GM21619 (cell line): Measurements from ENCODE around the gene NOCT.
"Not testable (repeated sequence)": the region's sequence is repeated elsewhere in the genome, so short reads cannot be mapped to it uniquely, and the experiment has no call there.

Source experiments
- ATAC-seq: cut with Tn5 transposase; IDR thresholded peaks from one replicate; pipeline ENCODE4 v1.9.1; 2021; ENCODE audit not compliant: unreplicated experiment

NOCT gene

GRCh38 chr4:139009702-139010101, 5.9 kb upstream of the NOCT start:
- ATAC-seq, result no peak

DNA sequence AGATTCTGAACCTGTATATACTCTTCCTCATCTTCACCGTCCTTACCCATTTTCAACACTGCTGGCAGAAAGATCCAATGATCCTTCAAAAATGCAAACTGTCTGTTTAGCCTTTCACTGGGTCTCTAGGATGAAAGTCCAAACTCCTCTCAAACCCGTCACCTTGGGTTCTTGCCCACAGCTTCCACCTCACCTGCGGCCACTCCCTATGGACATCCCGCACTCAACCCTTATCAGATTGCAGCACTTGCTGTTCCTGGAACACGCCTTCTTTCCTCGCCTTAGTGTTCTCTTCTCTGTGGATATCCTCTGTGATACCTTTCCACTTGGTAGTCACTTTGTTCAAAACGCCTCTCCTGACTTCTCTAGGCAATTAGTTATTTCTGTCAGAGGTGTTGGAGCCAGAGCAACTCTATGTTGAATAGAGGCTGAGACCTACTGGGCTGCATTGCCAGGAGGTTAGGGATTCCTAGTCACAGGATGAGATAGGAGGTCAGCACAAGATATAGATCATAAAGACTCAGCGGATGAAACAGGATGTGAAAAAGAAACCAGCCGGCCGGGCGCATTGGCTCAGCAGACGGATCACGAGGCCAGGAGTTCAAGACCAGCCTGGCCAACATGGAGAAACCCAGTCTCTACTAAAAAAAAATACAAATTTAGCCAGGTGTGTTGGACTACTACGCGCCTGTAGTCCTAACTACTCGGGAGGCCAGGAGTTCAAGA, 4.2 kb upstream of the NOCT start:
- ATAC-seq, result no peak

- peak; percentile 5 for ATAC-seq
Observed at GRCh38 chr4:139014371-139015268, 961 bp upstream of the NOCT start.

DNA sequence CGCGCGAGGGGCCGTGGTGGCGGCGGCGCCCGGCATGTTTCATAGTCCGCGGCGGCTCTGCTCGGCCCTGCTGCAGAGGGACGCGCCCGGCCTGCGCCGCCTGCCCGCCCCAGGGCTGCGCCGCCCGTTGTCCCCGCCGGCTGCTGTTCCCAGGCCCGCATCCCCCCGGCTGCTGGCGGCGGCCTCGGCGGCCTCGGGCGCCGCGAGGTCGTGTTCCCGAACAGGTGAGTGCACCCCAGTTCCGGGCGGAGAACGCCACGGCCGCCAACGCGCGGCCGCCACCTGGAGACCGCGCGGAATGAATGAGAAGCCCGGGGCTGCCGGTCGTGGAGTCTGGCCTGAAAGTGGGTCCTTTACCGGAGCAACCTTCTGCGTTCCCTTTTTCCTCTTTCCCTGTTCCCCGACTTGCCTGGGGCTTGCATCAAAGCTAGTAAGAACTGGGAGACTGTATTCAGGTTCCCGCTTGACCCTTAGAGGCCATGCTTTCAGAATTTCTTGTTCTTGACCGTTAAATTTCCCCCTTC, 429 bp downstream of the NOCT start:
- peak; percentile 30 for ATAC-seq

GRCh38 chr4:139017861-139018260, 2.3 kb downstream of the NOCT start:
- ATAC-seq, result no peak

- no peak for ATAC-seq
Observed at GRCh38 chr4:139018501-139018900, 2.9 kb downstream of the NOCT start.

DNA sequence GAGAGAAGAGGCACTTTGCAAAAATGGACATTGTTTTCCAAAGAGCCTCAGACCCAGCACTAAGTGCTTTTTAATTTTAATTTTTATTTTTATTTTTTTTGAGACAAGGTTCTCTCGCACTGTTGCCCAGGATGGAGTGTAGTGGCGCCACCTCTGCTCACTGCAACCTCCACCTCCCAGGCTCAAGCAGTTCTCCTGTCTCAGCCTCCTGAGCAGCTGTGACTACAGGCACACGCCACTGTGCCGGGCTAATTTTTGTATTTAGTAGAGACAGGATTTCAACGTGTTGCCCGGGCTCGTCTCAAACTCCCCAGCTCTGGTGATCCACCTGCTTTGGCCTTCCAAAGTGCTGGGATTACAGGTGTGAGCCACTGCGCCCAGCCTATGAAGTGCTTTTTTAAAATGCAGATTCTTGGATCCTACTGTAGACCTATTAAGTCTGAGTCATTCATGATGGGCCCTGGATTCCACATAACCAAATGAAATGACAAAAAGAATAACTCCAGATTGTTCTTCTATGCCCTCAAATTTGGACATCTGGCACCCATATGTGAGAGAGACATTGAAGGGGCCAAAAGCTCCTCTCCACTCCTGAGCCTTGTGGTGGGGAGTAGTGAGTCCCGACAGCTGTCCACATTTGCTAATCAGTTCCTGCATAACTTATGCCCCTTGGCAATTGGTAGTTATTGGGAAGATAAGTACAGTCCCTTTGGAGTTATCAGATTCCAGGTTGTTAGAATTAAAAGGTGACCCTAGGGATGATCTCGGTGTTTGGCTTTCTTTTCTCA, 3.6 kb downstream of the NOCT start:
- ATAC-seq, result no peak

GRCh38 chr4:139020384-139020783, 4.8 kb downstream of the NOCT start:
- no peak for ATAC-seq

- ATAC-seq, result not testable (repeated sequence)
Observed at GRCh38 chr4:139021071-139021470, 5.5 kb downstream of the NOCT start.

- ATAC-seq, result no peak
Observed at GRCh38 chr4:139022835-139023234, 7.3 kb downstream of the NOCT start.

- no peak for ATAC-seq
Observed at GRCh38 chr4:139024686-139025085, 9.1 kb downstream of the NOCT start.

DNA sequence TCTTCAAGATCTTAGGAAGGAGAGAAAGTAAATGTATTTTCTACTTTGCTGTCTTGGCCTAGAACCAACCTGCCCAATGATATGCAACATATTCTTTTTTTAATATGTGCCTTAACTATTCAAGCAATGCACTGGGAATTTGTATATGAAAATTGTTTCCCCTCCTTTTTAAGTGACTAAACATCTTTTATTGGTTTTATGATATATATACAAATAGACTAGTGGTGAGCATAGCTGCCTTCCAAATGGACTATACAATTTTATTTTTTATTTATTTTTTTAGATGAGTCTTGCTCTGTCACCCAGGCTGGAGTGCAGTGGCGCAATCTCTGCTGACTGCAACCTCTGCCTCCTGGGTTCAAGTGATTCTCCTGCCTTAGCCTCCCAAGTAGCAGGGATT, 10.3 kb downstream of the NOCT start:
- no peak for ATAC-seq

- ATAC-seq, result no peak
Observed at GRCh38 chr4:139027776-139028175, 12.2 kb downstream of the NOCT start.

DNA sequence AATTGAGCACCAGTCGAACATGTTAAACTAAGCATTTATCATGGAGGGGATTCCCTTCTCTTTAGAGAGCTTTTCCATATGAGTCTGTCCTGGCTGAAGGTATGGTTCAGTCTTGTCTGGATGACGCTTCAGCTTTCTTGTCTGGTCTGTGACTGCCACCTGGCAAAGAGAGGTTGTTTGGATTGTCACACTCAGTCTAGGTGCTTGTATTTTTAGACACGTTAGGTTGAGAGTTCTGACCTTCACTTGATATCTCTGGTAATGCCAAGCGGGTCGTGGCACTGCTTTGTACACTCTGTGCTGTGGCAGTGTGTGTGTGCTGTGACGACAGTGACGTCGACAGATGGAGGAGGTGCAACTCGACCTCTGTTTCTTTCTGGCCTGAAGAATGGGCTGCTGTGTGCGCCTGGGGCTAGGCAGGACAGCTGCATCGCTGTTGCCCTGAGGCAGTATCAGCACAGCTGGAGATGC, 12.6 kb downstream of the NOCT start:
- ATAC-seq, result no peak

GRCh38 chr4:139029866-139030363, 14.3 kb downstream of the NOCT start:
- ATAC-seq, result not testable (repeated sequence)

DNA sequence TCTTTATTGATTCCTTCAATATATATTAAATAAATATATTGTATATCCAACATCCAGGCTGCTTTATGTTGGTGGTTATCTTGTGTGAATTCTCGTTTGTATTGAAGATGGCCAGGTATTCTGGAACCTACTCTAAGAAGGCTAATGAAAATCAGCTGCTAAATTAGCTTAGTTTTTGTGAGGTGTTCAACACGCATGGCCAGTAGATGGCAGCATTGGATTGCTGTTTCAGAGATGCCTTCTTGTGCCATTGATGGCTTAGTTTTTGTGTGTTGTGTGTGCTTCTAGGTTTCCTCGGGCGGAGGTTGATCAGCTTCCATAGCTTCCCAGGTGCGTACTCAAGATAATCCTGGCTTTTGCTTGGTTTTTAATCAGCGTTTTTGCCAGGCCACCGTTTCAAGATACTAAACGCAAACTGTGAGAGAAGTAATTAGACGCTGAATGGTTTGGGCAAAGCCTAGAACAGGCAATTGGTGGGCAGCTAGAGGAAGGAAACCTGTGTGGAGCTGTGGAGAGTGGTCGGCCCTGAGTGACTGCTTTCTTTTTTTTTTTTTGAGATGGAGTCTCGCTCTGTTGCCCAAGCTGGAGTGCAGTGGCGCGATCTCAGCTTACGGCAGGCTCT, 15.1 kb downstream of the NOCT start:
- peak; percentile 84 for ATAC-seq

DNA sequence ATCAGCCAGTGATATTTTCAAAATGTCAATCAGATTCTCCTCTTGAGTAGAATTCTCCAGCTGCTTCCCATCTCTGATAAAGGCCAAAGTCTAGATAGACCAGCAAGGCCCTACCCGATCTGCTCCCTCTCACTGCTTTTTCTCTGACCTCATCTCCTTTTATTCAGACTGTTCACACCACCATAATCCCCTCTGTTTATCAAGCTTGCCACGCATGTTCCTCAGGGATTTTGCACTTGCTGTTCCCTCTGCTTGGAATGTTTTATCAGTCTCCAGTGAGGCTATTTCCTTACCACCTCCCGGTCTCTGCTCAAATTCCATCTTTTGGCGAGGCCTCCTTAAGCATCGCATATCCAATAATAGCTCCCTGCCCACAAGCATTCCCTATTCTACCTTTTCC, 20.1 kb downstream of the NOCT start:
- no peak for ATAC-seq

DNA sequence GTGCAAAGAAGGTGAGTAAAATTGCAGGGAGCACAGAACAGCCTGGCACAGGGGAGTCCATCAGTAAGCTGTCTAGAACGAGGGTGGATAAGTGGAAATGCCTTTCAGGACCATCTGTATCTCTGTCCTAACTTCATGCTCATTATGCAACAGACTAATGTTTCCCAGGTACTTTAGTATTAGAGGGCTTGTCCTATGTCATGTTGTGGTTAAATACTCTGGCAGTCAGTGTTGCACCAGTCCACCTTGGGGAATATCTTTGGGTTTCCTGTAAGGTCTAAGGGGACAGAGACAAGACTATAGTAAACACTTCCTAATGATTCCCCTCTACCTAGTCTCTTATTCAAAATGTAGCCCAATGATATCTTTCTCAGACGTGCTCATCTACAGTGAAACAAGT, 21.3 kb downstream of the NOCT start:
- ATAC-seq, result no peak

GRCh38 chr4:139038874-139039443, 23.4 kb downstream of the NOCT start:
- ATAC-seq, result no peak

- no peak for ATAC-seq
Observed at GRCh38 chr4:139042981-139043460, 27.4 kb downstream of the NOCT start.
